CMK (cell line): ENCODE measurements around the gene ZNF423.
"Not testable (repeated sequence)": the region's sequence is repeated elsewhere in the genome, so short reads cannot be mapped to it uniquely, and the experiment has no call there.

ENCODE experiments used
- DNase-seq: peaks from one replicate; pipeline ENCODE4 v3.0.0-alpha.2; 2010; ENCODE audit warnings: low read depth

ZNF423 gene

GRCh38 chr16:49510141-49510540 lies 345.8 kb downstream of the ZNF423 start:
- DNase-seq: no peak

GRCh38 chr16:49506058-49507013 lies 349.6 kb downstream of the ZNF423 start:
- DNase-seq: not testable (repeated sequence)

- no peak for DNase-seq
These were observed 350.4 kb downstream of the ZNF423 start for GRCh38 chr16:49505556-49505955.

- DNase-seq: no peak
These were observed 351.3 kb downstream of the ZNF423 start for GRCh38 chr16:49504626-49505025.

GRCh38 chr16:49504023-49504364 lies 351.9 kb downstream of the ZNF423 start:
- no peak for DNase-seq

- peak; percentile 80 for DNase-seq
These were observed 352.5 kb downstream of the ZNF423 start for GRCh38 chr16:49503256-49504022.

- no peak for DNase-seq
These were observed 353.6 kb downstream of the ZNF423 start for GRCh38 chr16:49502136-49502881.

GRCh38 chr16:49499869-49500610 lies 355.9 kb downstream of the ZNF423 start:
- no peak for DNase-seq

- no peak for DNase-seq
These were observed 356.5 kb downstream of the ZNF423 start for GRCh38 chr16:49499414-49499785.

GRCh38 chr16:49498666-49499413 lies 357.1 kb downstream of the ZNF423 start:
- DNase-seq: no peak

- DNase-seq: no peak
These were observed 357.6 kb downstream of the ZNF423 start for GRCh38 chr16:49498264-49498663.

GRCh38 chr16:49497466-49497865 lies 358.4 kb downstream of the ZNF423 start:
- no peak for DNase-seq

- DNase-seq: no peak
These were observed 359.3 kb downstream of the ZNF423 start for GRCh38 chr16:49496656-49497055.

- no peak for DNase-seq
These were observed 360.1 kb downstream of the ZNF423 start for GRCh38 chr16:49495596-49496355.

GRCh38 chr16:49494891-49495566 lies 360.9 kb downstream of the ZNF423 start:
- DNase-seq: no peak

GRCh38 chr16:49494474-49494873 lies 361.4 kb downstream of the ZNF423 start:
- DNase-seq: no peak

GRCh38 chr16:49493836-49494235 lies 362.1 kb downstream of the ZNF423 start:
- no peak for DNase-seq

- DNase-seq: no peak
These were observed 362.9 kb downstream of the ZNF423 start for GRCh38 chr16:49492896-49493626.
